ENCODE measurements around the gene WNT7A.

Gene WNT7A

DNA sequence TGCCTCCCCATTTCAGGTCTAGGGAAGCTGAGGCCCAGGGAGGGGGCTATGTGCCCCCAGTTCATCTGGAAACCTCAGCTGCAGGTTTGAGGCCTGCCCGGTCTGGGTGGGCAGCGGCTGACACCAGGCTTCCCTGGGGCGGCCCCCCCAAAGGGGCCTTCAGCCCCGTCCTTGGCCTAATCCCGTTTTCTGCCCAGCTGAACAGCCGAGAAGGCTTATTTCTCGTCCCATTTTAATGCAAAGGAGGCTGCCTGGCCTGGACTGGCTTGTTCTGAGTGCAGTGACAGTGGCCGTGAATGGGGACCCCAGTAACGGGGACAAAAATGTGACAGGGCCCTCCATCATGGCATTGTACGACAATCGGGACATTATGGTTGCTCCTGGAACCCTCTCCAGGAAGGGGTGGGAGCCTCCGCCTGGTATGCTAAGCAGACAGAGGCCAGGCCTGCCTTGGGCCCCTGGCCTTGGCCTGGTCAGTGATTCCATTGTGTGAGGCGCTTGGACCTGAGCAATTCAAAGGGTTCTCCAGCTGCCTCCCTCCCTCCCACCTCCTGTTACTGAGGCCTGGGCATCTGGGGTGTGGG, 93.9 kb downstream of the WNT7A start:
- DNase-seq (ENCODE audit: insufficient read length), result no peak
- TF ChIP-seq TAF1 (IDR thresholded peaks at IDR 0.05; ENCODE audit: borderline replicate concordance, low read depth, low read length), result no peak
- FAIRE-seq, result no peak

DNA sequence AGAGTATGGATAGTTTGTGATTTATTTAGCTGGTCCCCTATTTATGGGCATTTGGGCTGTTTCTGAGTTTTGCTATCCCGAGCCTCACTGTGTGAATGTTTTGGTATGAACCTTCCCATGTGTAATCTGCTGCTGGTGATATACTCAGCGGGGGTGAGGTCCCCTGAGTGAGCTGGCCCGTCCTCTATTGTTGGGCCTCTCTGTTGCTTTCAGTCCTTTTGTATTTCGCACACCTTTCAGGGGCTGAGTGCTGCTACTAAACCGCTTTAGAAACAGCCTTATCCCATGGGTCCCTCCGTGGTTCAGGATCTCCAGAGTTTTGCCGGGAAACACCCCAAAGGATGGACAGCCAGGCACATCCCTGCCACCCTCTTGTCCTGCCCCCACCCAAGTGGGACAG, 94.5 kb downstream of the WNT7A start:
- FAIRE-seq, result no peak
- TF ChIP-seq POLR2AphosphoS5 (IDR thresholded peaks at IDR 0.05; ENCODE audit: low read depth, low read length), result no peak
- TF ChIP-seq TAF1 (IDR thresholded peaks at IDR 0.05; ENCODE audit: borderline replicate concordance, low read depth, low read length), result no peak
- TF ChIP-seq POLR2A (IDR thresholded peaks at IDR 0.05; ENCODE audit: low read depth, low read length), result no peak
- no peak for DNase-seq (ENCODE audit: insufficient read length)

DNA sequence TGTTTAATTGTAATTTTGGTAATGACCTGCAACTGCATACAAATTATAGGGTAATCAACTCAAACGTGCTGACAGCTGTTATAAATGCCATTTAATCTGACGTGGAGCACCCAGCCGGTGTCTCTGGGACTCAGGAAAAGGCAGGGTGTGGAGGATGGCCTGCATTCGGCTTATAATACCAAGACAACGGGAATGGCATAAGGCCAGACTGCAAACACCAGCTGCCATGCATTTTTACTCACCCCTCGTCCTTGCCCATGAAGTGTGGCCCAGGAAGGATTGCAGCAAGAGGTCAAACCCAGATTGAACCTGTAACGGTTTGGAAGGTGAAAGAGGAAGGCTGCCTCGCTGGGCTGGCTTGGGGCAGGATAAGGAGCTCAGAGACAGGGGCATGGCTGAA, 96.4 kb downstream of the WNT7A start:
- TF ChIP-seq TAF1 (IDR thresholded peaks at IDR 0.05; ENCODE audit: borderline replicate concordance, low read depth, low read length), result no peak
- no peak for TF ChIP-seq POLR2A (IDR thresholded peaks at IDR 0.05; ENCODE audit: low read depth, low read length)
- TF ChIP-seq POLR2AphosphoS5 (IDR thresholded peaks at IDR 0.05; ENCODE audit: low read depth, low read length), result no peak
- DNase-seq (ENCODE audit: insufficient read length) (no peak), FAIRE-seq (no peak)

GRCh38 chr3:13782501-13782900, 97.4 kb downstream of the WNT7A start:
- FAIRE-seq (no peak), DNase-seq (ENCODE audit: insufficient read length) (no peak)
- TF ChIP-seq TAF1 (IDR thresholded peaks at IDR 0.05; ENCODE audit: borderline replicate concordance, low read depth, low read length) (no peak), POLR2AphosphoS5 (IDR thresholded peaks at IDR 0.05; ENCODE audit: low read depth, low read length) (no peak), POLR2A (IDR thresholded peaks at IDR 0.05; ENCODE audit: low read depth, low read length) (no peak)

DNA sequence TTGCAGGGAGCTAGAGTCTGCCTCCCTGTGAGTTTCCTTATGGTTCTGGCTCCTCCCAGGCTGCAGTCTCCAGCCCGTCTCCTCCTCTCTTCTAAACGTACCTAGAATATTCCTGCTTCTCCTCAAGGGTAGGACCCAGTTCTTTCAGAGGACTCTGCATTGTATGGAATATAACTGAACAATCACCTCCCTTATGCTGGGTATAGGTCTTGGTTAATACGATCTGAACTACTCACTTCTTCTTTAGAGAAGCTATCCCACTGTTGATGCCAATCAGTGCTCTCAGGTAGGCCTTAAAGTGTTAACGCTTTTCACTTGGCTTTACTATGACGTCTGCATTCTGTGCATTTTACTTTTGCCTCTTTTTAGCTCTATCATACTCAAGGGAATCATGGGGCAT, 98.5 kb downstream of the WNT7A start:
- DNase-seq (ENCODE audit: insufficient read length), result no peak
- TF ChIP-seq TAF1 (IDR thresholded peaks at IDR 0.05; ENCODE audit: borderline replicate concordance, low read depth, low read length) (no peak), POLR2AphosphoS5 (IDR thresholded peaks at IDR 0.05; ENCODE audit: low read depth, low read length) (no peak), POLR2A (IDR thresholded peaks at IDR 0.05; ENCODE audit: low read depth, low read length) (no peak)
- no peak for FAIRE-seq

- DNase-seq (ENCODE audit: insufficient read length) (no peak), FAIRE-seq (no peak)
- TF ChIP-seq POLR2AphosphoS5 (IDR thresholded peaks at IDR 0.05; ENCODE audit: low read depth, low read length) (no peak), TAF1 (IDR thresholded peaks at IDR 0.05; ENCODE audit: borderline replicate concordance, low read depth, low read length) (no peak), POLR2A (IDR thresholded peaks at IDR 0.05; ENCODE audit: low read depth, low read length) (no peak)
Measured at GRCh38 chr3:13780432-13781176, 99.3 kb downstream of the WNT7A start.

DNA sequence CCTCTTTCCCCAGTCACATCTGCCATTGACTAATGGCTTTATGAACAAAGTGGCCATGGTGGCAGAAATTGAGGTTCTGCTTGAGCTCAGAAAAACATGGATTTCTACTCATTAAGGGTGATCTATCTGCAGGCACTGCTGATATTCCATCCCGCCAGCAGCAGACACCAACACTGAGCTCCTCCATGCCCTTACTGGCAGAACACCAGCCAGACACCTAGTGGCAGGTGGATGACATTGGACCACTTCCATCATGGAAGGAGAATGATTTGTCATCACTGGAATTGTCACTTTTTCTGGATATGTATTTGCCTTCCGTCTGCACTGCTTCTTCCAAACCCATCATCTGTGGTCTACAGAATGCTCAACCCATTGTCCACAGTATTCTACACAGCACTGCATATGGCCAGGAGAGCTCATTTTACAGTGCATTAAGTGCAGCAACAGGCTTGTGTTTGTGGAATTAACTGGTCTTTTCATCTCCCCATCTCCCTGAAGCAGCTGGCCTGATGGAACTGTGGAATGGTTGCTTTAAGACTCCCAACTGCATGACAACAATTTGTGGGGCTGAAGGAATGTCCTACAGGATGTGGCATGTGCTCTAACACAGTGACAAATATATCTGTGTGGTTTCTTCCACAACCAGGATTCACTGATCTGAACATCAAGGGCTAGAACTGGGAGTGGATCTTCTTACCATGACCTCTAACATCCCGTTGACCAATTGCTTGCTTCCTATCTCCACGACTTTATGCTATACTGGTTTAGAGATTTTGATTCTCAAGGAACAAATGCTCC, 103.4 kb downstream of the WNT7A start:
- TF ChIP-seq POLR2AphosphoS5 (IDR thresholded peaks at IDR 0.05; ENCODE audit: low read depth, low read length), result no peak
- TF ChIP-seq POLR2A (IDR thresholded peaks at IDR 0.05; ENCODE audit: low read depth, low read length), result no peak
- TF ChIP-seq TAF1 (IDR thresholded peaks at IDR 0.05; ENCODE audit: borderline replicate concordance, low read depth, low read length), result no peak
- FAIRE-seq, result no peak

DNA sequence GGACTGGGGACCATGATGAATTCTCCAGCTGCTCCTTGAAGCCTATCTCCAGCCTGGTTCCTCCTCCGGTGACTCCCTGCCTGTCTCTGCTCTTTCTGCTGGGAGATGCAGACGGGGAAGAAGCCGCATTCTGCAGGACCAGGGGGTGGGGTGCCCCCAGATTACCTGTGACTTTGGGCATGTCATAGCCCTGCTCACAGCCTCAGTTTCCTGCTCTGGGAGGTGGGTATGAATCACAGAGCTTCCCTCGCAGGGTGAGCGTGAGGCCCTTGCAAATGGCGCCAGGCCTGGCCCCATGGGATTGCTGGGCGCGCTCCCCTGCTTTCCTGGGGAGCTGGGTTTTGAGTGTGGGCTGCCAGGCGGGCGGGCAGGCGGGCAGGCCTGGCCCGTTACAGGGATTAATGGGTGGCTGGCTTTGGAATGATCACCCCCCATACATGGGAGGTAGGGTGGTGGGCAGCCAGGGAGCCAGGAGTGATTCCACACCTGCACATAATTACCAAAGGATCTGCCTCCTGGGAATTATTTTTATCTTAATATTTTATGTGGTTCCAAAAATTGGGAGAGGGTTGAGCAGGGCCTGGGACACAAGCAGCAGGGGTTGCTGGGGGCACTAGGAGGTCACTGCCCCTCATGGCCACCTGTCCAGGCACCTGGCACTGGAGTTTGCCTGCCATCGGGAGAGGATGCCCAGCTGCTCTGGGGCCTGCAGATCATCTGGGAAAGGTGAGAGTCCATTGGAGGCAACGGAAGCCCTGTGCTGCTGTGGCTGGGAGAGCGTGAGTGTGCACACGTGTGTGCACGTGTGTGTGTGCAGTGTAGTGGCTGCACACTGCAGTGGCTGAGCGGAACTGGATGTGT, 106.8 kb downstream of the WNT7A start:
- TF ChIP-seq POLR2AphosphoS5 (IDR thresholded peaks at IDR 0.05; ENCODE audit: low read depth, low read length), result no peak
- no peak for TF ChIP-seq POLR2A (IDR thresholded peaks at IDR 0.05; ENCODE audit: low read depth, low read length)
- no peak for TF ChIP-seq TAF1 (IDR thresholded peaks at IDR 0.05; ENCODE audit: borderline replicate concordance, low read depth, low read length)
- no peak for FAIRE-seq
- no peak for DNase-seq (ENCODE audit: insufficient read length)

More for the DNA sequence above, 103.4 kb downstream of the WNT7A start:
- DNase-seq (ENCODE audit: insufficient read length), result no peak

GRCh38 chr3:13772321-13772745, 107.5 kb downstream of the WNT7A start:
- DNase-seq (ENCODE audit: insufficient read length) (no peak), FAIRE-seq (no peak)
- TF ChIP-seq POLR2AphosphoS5 (IDR thresholded peaks at IDR 0.05; ENCODE audit: low read depth, low read length) (no peak), POLR2A (IDR thresholded peaks at IDR 0.05; ENCODE audit: low read depth, low read length) (no peak), TAF1 (IDR thresholded peaks at IDR 0.05; ENCODE audit: borderline replicate concordance, low read depth, low read length) (no peak)

GRCh38 chr3:13771496-13771895, 108.4 kb downstream of the WNT7A start:
- DNase-seq (ENCODE audit: insufficient read length) (no peak), FAIRE-seq (no peak)
- TF ChIP-seq POLR2A (IDR thresholded peaks at IDR 0.05; ENCODE audit: low read depth, low read length) (no peak), TAF1 (IDR thresholded peaks at IDR 0.05; ENCODE audit: borderline replicate concordance, low read depth, low read length) (no peak), POLR2AphosphoS5 (IDR thresholded peaks at IDR 0.05; ENCODE audit: low read depth, low read length) (no peak)

Measured in GM12892 (cell line).